ENCODE results near the gene LANCL3.
"Not testable (repeated sequence)": the region's sequence is repeated elsewhere in the genome, so short reads cannot be mapped to it uniquely, and the experiment has no call there.

LANCL3 gene

GRCh38 chrX:37638047-37638446 lies 66.6 kb downstream of the LANCL3 start:
- no peak for DNase-seq

- no peak for DNase-seq
Measured at GRCh38 chrX:37640142-37640541, 68.7 kb downstream of the LANCL3 start.

- no peak for DNase-seq
Measured at GRCh38 chrX:37641859-37642258, 70.4 kb downstream of the LANCL3 start.

GRCh38 chrX:37644381-37645305 lies 73.2 kb downstream of the LANCL3 start:
- no peak for DNase-seq

GRCh38 chrX:37646254-37646653 lies 74.8 kb downstream of the LANCL3 start:
- DNase-seq = no peak

- not testable (repeated sequence) for DNase-seq
Measured at GRCh38 chrX:37650879-37651278, 79.4 kb downstream of the LANCL3 start.

- no peak for DNase-seq
Measured at GRCh38 chrX:37651921-37652452, 80.5 kb downstream of the LANCL3 start.

- no peak for DNase-seq
Measured at GRCh38 chrX:37652589-37653231, 81.2 kb downstream of the LANCL3 start.

- no peak for DNase-seq
Measured at GRCh38 chrX:37653397-37654085, 82.1 kb downstream of the LANCL3 start.

- DNase-seq = no peak
Measured at GRCh38 chrX:37658343-37659030, 87.0 kb downstream of the LANCL3 start.

GRCh38 chrX:37659047-37659446 lies 87.6 kb downstream of the LANCL3 start:
- no peak for DNase-seq

- no peak for DNase-seq
Measured at GRCh38 chrX:37662181-37662580, 90.7 kb downstream of the LANCL3 start.

GRCh38 chrX:37666516-37666915 lies 95.1 kb downstream of the LANCL3 start:
- no peak for DNase-seq

- no peak for DNase-seq
Measured at GRCh38 chrX:37667141-37667540, 95.7 kb downstream of the LANCL3 start.

GRCh38 chrX:37672563-37672962 lies 101.1 kb downstream of the LANCL3 start:
- no peak for DNase-seq

- DNase-seq = no peak
Measured at GRCh38 chrX:37676811-37677210, 105.3 kb downstream of the LANCL3 start.

GRCh38 chrX:37677243-37677642 lies 105.8 kb downstream of the LANCL3 start:
- DNase-seq = no peak

GRCh38 chrX:37677765-37678164 lies 106.3 kb downstream of the LANCL3 start:
- no peak for DNase-seq

GRCh38 chrX:37678574-37678973 lies 107.1 kb downstream of the LANCL3 start:
- no peak for DNase-seq

GRCh38 chrX:37679230-37679629 lies 107.8 kb downstream of the LANCL3 start:
- DNase-seq = no peak

- DNase-seq = no peak
Measured at GRCh38 chrX:37679888-37680287, 108.4 kb downstream of the LANCL3 start.

- DNase-seq = no peak
Measured at GRCh38 chrX:37684426-37684825, 113.0 kb downstream of the LANCL3 start.

- DNase-seq = no peak
Measured at GRCh38 chrX:37684973-37685372, 113.5 kb downstream of the LANCL3 start.
